Testis (tissue), 3 donors: ENCODE results near the gene ARHGEF3. TPM values are rescaled to one million over a fixed set of nuclear protein-coding genes. Genes with fewer than 3 reads are reported as not detected.

Source experiments
- DNase-seq: peaks from one replicate; pipeline ENCODE4 v3.0.0-alpha.2; 2019
- H3K27ac ChIP-seq, 2 donors: fragments of 200-600 bp; sonication (generic); one replicate each; pipeline ENCODE4 v1.5.1; 2019
- H3K27me3 ChIP-seq: fragments of 200-600 bp; sonication (generic); one replicate; pipeline ENCODE4 v1.5.1; 2019
- H3K36me3 ChIP-seq: fragments of 200-600 bp; sonication (generic); one replicate; pipeline ENCODE4 v1.5.1; 2017; ENCODE audit warnings: low read depth; ENCODE audit errors: missing control alignments
- H3K4me1 ChIP-seq: fragments of 200-600 bp; sonication (generic); one replicate; pipeline ENCODE4 v1.5.1; 2019
- H3K4me3 ChIP-seq, 2 donors: fragments of 200-600 bp; sonication (generic); one replicate each; pipeline ENCODE4 v1.5.1; 2017 to 2019
- H3K9me3 ChIP-seq: fragments of 200-600 bp; sonication (generic); one replicate; pipeline ENCODE4 v1.5.1; 2017
- POLR2A ChIP-seq: fragments of 450-650 bp; IDR thresholded peaks from one replicate; pipeline ENCODE4 v1.6.1; 2017; ENCODE audit warnings: antibody characterized with exemption, mild to moderate bottlenecking, moderate library complexity
- WGBS, 2 donors: methylation state at CpG; one replicate each; pipeline ENCODE4 v1.1.5; 2018; 5-methylcytosine and 5-hydroxymethylcytosine counted together
- intact Hi-C: fragments of 100-400 bp; cut with DNase I; formaldehyde crosslinking; loops from one replicate; pipeline ENCODE4 v1.15.1; 2023; ENCODE audit warnings: low total_unique reads
- polyA plus RNA-seq: library from polyadenylated mRNA; stranded (reverse); fragments of 350-450 nt; fragmentation: Illumina TruSeq; extraction: RNeasy Lipid Tissue Mini Kit (QIAGEN cat#74804); gene quantifications from one replicate; pipeline ENCODE4 v1.2.3, GENCODE V29; 2014; ENCODE audit warnings: low read depth, low replicate concordance; ENCODE audit not compliant: insufficient read depth
- total RNA-seq, 2 donors: library from RNA; depleted of rRNA; stranded (reverse); fragments of >200 nt; gene quantifications; one replicate each; pipeline ENCODE4 v1.2.3, GENCODE V29; 2016
- TF ChIP-seq, protein P1 (sequence below), 3 experiments: fragments of 450-650 bp in 2 of 3; fragments of 200-600 bp in 1 of 3; sonication (generic) in 1 of 3; IDR thresholded peaks; one replicate each; pipeline ENCODE4 v1.5.1; 2016 to 2019; ENCODE audit warnings: antibody characterized with exemption in 3 of 3, mild to moderate bottlenecking in 2 of 3, moderate library complexity in 1 of 3

ARHGEF3 gene
- total and polyA plus RNA-seq, 3 donors from 2014 or later = 43.1 to 72.2 (median 55.1) TPM

DNA sequence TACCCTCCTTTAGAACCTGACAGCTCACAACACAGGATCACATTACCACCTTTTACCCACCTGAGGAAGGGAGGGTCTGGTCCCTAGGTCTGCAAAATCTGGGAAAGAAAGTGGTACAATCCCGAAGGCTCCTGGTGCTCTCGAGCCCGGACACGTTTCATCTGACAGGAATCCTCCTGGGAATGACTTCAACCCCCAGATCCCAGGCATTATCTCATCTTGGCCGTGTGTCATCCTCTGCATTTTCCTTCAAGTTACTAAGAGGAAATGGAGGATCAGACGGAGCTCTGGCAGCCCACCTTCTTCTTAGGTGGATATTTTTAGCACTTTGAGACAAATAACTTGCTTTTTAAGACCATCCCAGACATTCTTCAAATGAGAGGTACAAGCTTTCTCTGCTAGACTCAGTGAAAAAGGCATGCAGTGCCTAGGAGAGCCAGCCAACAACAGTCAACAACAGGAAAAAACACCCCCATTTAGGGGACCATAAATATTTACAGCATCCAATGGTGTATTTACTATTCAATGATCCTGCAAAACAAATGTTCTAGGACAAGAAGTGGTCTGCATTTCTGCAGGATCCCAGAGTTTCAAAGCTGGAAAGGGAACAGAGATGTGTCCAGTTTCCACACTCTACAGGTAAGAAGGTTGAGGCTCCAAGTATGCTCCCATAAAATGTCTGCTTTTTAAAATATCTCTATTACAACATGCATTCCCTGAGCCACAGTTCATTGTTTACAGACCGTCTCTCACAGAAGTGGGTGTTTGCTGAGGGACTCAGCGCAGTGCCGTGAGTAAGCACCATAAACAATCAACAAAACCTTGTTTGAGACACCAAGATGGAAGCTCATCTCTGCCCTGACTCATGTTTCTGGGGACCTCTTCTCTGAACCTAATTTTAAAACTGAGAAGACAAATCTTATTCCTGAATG lies 38.3 kb upstream of the ARHGEF3 start:
- no peak overlapping the region for H3K27ac ChIP-seq

DNA sequence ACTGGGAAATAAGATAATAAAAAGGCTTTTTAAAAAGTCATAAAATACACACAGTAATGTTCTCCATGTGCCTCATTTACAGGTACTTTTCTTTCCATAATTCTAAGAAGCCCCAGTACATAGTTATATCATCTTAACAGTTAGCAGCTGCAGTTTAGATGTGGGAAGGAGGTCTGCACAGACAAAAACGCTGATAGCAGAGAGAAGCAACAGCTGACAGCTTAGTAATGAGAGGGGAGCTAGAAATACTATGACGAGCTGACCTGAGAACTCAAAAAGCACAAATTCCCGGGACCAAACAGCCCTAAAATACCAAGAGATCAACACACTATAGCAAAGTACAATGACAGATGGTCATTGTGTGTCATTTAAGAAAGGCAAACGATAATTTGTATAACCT lies 36.7 kb upstream of the ARHGEF3 start:
- H3K27ac ChIP-seq = no peak overlapping the region
- H3K9me3 ChIP-seq = no peaks in the 10 kb centered on the region
- no peaks in the 10 kb centered on the region for H3K36me3 ChIP-seq
- no peak for TF ChIP-seq POLR2A
- TF ChIP-seq, protein P1, sequence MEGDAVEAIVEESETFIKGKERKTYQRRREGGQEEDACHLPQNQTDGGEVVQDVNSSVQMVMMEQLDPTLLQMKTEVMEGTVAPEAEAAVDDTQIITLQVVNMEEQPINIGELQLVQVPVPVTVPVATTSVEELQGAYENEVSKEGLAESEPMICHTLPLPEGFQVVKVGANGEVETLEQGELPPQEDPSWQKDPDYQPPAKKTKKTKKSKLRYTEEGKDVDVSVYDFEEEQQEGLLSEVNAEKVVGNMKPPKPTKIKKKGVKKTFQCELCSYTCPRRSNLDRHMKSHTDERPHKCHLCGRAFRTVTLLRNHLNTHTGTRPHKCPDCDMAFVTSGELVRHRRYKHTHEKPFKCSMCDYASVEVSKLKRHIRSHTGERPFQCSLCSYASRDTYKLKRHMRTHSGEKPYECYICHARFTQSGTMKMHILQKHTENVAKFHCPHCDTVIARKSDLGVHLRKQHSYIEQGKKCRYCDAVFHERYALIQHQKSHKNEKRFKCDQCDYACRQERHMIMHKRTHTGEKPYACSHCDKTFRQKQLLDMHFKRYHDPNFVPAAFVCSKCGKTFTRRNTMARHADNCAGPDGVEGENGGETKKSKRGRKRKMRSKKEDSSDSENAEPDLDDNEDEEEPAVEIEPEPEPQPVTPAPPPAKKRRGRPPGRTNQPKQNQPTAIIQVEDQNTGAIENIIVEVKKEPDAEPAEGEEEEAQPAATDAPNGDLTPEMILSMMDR (IDR thresholded peaks at IDR 0.05) = no peak
- no peaks in the 10 kb centered on the region for H3K4me1 ChIP-seq
- H3K27me3 ChIP-seq = no peaks in the 10 kb centered on the region
- intact Hi-C loops = no loop called here
- 56 to 71% methylated on average over 4 of the region's 4 CpGs for WGBS, 2 donors
- H3K4me3 ChIP-seq = no peak overlapping the region
- no peak for DNase-seq

More for the DNA sequence above, 38.3 kb upstream of the ARHGEF3 start:
- no peaks in the 10 kb centered on the region for H3K4me1 ChIP-seq
- 68 to 81% methylated on average over 9 of the region's 9 CpGs for WGBS, 2 donors
- H3K36me3 ChIP-seq = no peaks in the 10 kb centered on the region
- DNase-seq = no peak
- H3K9me3 ChIP-seq = no peaks in the 10 kb centered on the region
- no peak overlapping the region for H3K4me3 ChIP-seq
- intact Hi-C loops = no loop called here
- no peaks in the 10 kb centered on the region for H3K27me3 ChIP-seq
- TF ChIP-seq, protein P1 (IDR thresholded peaks at IDR 0.05) = no peak
- no peak for TF ChIP-seq POLR2A

DNA sequence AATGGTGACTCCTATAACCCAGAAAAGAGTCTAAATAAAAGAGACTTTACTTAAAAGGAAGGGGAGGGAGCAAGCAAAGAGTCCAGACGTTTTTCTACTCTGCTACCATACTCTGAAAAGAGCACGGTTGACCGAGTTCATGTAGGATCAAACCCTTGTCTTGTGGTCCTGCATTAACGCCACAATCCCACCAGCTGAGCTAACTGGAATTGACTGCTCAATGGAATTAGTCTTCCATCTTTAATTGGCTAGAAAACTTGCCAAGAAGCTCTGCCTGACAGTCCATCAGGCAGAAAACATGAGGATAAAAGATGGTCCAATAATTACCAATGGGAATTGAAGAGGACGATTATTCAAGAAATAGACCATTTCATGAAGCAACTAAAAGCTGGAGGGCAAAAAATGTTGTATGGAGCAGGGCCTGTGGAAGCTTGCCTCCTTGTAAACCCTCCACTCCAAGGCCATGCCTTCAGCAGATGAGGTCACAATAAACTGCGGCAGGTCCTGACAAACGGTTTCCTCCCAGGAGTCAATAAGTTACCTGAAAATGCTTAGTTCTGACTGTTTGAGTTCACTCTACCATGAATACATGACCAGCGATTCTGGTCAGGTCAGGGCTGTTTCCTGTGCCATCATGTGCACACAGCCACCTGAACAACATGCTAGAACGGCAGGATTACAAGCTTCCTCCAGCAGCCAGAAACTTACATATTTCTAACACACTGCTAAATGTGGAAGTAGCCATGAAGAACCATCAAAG lies 35.6 kb upstream of the ARHGEF3 start:
- WGBS, 2 donors = 76 to 77% methylated on average over 9 of the region's 9 CpGs
- intact Hi-C loops = no loop called here
- H3K9me3 ChIP-seq = no peaks in the 10 kb centered on the region
- TF ChIP-seq, protein P1 (IDR thresholded peaks at IDR 0.05) = no peak
- TF ChIP-seq POLR2A = no peak
- H3K4me3 ChIP-seq = no peak overlapping the region
- no peak for DNase-seq
- no peaks in the 10 kb centered on the region for H3K4me1 ChIP-seq
- H3K27me3 ChIP-seq = no peaks in the 10 kb centered on the region
- no peaks in the 10 kb centered on the region for H3K36me3 ChIP-seq
- no peak overlapping the region for H3K27ac ChIP-seq

DNA sequence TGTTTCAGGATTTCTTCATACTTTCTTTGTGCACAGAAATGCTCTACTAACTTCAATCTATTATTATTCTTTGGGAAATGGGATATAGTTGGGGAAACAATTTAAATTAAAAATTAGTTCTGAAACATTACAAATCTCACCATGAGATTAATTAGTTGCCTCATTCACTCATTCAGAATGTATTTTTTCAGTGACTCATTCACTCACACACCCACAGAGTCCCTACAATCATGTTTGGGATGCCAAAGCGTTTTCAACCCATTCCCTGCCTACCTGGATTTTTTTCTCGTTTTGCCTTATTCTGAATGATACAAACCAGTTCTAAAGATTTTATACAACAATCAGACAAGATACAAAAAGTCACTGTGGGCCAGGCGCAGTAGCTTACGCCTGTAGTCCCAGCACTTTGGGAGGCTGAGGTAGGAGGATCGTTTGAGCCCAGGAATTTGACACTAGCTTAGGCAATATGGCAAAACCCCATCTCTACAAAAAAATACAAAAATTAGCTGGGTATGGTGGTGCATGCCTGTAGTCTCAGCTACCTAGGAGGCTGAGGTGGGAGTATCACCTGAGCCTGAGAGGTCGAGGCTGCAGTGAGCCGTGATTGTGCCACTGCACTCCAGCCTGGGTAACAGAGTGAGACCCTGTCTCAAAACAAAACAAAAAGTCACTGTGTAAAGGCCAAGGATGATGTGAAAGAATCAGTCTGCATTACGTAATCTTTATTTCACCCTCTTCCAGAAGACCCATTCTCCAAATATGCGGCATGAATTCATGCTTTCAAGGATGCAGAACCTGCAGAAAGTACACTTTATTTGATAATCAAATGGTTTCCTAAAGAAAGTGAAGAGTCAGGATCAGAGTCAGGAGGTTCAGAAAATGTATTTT lies 34.8 kb upstream of the ARHGEF3 start:
- H3K27ac ChIP-seq = no peak overlapping the region
- H3K27me3 ChIP-seq = no peaks in the 10 kb centered on the region
- TF ChIP-seq POLR2A = no peak
- TF ChIP-seq, protein P1 (IDR thresholded peaks at IDR 0.05) = no peak
- no peaks in the 10 kb centered on the region for H3K36me3 ChIP-seq
- DNase-seq = no peak
- WGBS, 2 donors = 86 to 92% methylated on average over 9 of the region's 9 CpGs
- H3K4me1 ChIP-seq = no peaks in the 10 kb centered on the region
- H3K4me3 ChIP-seq = no peak overlapping the region
- H3K9me3 ChIP-seq = no peaks in the 10 kb centered on the region
- intact Hi-C loops = no loop called here
